IPS-11a (cell line): ENCODE measurements around the gene ASIP.
"Not testable (repeated sequence)": the region's sequence is repeated elsewhere in the genome, so short reads cannot be mapped to it uniquely, and the experiment has no call there.

Experiments used
- H3K4me3 ChIP-seq: one replicate; pipeline ENCODE4 v1.5.1; 2013; ENCODE audit warnings: low read depth, low read length, control low read depth

Gene ASIP

GRCh38 chr20:34240693-34241615 is at the start of gene ASIP:
Gene ASIP (plus strand): TSS chr20:34241423. CDS start chr20:34260375, 18,952 bp downstream.
- no peak within 1 kb of the TSS for H3K4me3 ChIP-seq

GRCh38 chr20:34193051-34193450 is 48.2 kb upstream of the ASIP start:
- no peak overlapping the region for H3K4me3 ChIP-seq

GRCh38 chr20:34199183-34199582 is 42.0 kb upstream of the ASIP start:
- no peak overlapping the region for H3K4me3 ChIP-seq

GRCh38 chr20:34200023-34200422 is 41.2 kb upstream of the ASIP start:
- no peak overlapping the region for H3K4me3 ChIP-seq

- H3K4me3 ChIP-seq = no peak overlapping the region
Measured at GRCh38 chr20:34201531-34201930, 39.7 kb upstream of the ASIP start.

- H3K4me3 ChIP-seq = not testable (repeated sequence)
Measured at GRCh38 chr20:34205172-34205880, 35.9 kb upstream of the ASIP start.

GRCh38 chr20:34209111-34209510 is 32.1 kb upstream of the ASIP start:
- no peak overlapping the region for H3K4me3 ChIP-seq

- no peak overlapping the region for H3K4me3 ChIP-seq
Measured at GRCh38 chr20:34210271-34210670, 31.0 kb upstream of the ASIP start.

- H3K4me3 ChIP-seq = no peak overlapping the region
Measured at GRCh38 chr20:34211591-34211990, 29.6 kb upstream of the ASIP start.

- no peak overlapping the region for H3K4me3 ChIP-seq
Measured at GRCh38 chr20:34213213-34213612, 28.0 kb upstream of the ASIP start.

GRCh38 chr20:34215711-34216381 is 25.4 kb upstream of the ASIP start:
- H3K4me3 ChIP-seq = peak overlapping the region; percentile 42

GRCh38 chr20:34216382-34216742 is 24.9 kb upstream of the ASIP start:
- H3K4me3 ChIP-seq = peak overlapping the region; percentile 21

- no peak overlapping the region for H3K4me3 ChIP-seq
Measured at GRCh38 chr20:34220561-34220960, 20.7 kb upstream of the ASIP start.

GRCh38 chr20:34222208-34222607 is 19.0 kb upstream of the ASIP start:
- H3K4me3 ChIP-seq = no peak overlapping the region

- not testable (repeated sequence) for H3K4me3 ChIP-seq
Measured at GRCh38 chr20:34224251-34224650, 17.0 kb upstream of the ASIP start.

GRCh38 chr20:34231634-34232033 is 9.6 kb upstream of the ASIP start:
- H3K4me3 ChIP-seq = no peak overlapping the region

- H3K4me3 ChIP-seq = no peak overlapping the region
Measured at GRCh38 chr20:34232494-34233087, 8.6 kb upstream of the ASIP start.

GRCh38 chr20:34233687-34234086 is 7.5 kb upstream of the ASIP start:
- no peak overlapping the region for H3K4me3 ChIP-seq

GRCh38 chr20:34235875-34236274 is 5.3 kb upstream of the ASIP start:
- H3K4me3 ChIP-seq = no peak overlapping the region

GRCh38 chr20:34237942-34238341 is 3.3 kb upstream of the ASIP start:
- no peak overlapping the region for H3K4me3 ChIP-seq

GRCh38 chr20:34240121-34240520 is 1.1 kb upstream of the ASIP start:
- H3K4me3 ChIP-seq = no peak overlapping the region
